GM08714 (cell line): ENCODE data around the gene ISX.
"Not testable (repeated sequence)": the region's sequence is repeated elsewhere in the genome, so short reads cannot be mapped to it uniquely, and the experiment has no call there.

Source experiments
- H3K4me3 ChIP-seq: fragments of 200-500 bp; sonication (Bioruptor generic); 2 replicates; pipeline ENCODE4 v1.5.1; 2014; ENCODE audit warnings: mild to moderate bottlenecking, low read length, inconsistent platforms
- ZNF274 ChIP-seq: IDR thresholded peaks from 2 replicates; pipeline ENCODE4 v1.6.1; 2012; ENCODE audit warnings: mild to moderate bottlenecking, low read depth, low read length

ISX gene

DNA sequence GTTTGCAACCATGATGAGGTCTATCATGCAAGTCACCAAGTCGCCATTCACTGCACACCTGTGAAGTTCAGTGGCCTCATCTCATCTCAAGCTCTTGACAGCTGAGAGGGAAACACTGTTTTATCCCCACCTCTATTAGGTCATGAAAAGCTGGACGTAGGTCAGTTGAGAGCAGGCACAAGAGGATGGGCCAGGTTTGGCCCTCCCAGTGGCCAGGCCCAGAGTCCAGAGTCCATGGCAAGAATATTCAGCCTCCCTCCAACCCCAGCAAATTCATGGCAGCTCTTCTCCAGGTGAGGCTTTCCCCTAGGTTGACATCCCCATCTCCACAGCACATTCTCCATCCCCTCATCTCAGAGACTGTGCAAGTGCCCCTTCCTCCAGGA is 22.0 kb upstream of the ISX start:
- no peak for TF ChIP-seq ZNF274
- H3K4me3 ChIP-seq = no peak overlapping the region

DNA sequence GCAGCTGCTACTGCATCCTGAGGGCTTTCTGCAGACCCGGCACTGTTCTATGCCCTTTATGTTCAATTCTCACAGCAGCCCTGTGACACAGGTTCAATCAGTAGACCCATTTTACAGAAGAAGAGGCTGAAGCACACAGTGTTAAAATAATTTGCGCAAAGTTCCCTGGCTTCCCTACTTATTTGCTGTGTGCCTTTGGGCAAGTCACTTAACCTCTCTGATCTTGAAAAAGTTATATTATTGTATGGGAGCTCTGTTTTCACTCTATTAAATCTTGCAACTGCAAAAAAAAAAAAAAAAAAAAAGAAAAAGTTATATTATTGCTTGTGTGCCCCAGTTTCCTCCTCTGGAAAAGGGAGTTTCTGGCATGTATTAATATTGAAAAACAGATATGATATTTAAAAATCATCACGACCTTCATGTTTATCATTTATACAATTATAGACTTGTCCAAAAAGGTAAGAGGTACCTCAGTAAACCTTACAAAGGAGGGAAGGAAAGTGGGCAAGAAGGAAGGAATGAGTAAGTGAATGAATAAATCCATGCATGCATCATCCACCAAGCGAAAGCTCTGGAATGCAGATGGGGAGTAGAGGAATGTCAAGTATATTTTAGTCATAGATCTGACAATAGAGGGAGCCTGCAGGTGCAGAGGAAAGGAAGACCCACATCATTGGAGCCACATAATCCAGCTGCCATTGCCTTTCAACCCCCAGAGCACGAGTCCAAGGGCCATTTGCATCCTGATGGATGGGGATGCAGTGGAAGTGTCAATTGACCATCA is 21.2 kb upstream of the ISX start:
- H3K4me3 ChIP-seq = no peak overlapping the region
- TF ChIP-seq ZNF274 = no peak

DNA sequence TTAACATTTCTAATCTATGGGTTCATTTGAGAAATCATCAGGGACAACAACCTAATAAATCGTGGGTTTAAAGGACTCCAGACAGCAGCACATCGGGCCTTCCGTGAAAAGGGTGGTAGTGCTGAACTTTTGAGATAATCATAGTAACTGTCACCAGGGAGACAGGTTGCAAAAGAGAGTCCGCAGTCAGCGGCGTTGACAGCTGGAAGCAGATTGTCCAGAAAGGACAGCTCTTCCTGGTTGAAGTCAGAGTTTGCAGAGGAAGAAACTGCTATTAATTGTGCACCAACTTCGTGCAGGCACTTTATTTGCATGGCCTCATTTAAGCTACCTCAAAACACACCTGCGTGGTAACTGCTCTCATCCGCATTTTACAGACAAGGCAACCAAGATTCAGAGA is 20.5 kb upstream of the ISX start:
- H3K4me3 ChIP-seq = no peak overlapping the region
- no peak for TF ChIP-seq ZNF274

DNA sequence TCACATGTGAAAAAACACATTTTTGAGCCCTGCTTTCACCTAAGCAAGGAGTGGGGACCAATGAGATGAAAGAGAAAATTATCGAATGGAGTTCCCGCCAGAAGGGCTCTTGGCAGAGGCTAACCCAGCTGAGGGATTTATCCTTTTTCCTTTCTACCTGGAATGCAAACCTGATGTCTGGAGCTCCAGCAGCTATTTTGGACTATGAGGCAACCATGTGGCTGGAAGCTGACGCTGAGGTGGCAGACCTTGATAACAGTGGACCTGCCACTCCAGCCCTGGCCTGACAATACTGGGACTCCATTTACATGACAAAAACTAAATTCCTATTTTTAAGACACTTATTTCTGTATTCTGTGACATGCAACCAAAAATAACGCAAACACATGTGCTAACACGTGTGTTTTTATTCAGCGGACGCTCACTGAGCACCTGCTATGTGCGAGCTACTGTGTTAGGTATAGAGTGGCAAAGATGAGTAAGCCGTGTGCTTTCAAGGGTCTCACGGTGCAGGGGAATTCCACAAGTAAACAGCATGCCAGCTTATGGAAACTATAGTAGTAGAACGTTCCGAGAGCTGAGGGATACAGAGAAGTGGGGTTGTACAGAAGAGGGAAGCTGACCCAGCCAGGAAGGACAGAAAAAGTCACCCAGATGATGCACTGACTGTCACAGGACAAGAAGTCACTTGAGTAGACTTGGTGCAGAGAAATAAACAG is 19.1 kb upstream of the ISX start:
- no peak for TF ChIP-seq ZNF274
- no peak overlapping the region for H3K4me3 ChIP-seq

DNA sequence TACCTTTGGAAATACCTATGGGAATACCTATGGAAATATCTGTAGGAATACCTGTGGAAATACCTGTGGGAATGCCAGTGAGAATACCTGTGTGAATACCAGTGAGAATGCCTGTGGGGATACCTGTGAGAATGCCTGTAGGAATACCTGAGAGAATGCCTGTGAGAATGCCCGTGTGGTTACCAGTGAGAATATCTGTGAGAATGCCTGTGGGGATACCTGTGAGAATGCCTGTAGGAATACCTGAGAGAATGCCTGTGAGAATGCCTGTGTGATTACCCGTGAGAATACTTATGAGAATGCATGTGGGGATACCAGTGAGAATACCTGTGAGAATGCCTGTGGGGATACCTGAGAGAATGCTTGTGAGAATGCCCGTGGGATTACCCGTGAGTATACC is 15.9 kb upstream of the ISX start:
- H3K4me3 ChIP-seq = not testable (repeated sequence)

DNA sequence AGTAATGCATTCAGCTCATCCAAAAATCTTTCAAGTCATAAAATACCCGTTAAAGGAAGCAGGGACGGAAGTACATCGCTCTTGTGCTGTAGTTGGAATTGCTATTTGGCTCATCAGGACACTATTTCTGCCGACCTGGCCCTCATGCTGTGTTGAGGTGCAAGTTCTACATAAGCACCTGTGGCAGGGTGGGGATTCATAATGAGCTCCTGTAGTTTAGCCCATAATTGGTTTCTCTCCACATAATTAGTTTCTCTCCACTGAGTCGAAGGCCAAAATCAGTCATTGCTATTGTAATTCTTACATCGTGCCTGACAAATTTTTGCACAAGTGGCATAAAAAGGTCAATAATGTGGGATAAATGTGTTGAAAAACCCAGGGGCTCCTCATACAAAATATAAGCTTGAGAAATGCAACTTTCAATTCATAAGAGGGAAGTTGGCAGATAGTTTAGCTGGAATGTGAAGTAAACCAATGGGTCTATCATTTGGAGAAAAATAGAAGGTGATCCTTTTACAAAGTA is 14.9 kb upstream of the ISX start:
- H3K4me3 ChIP-seq = no peak overlapping the region
- no peak for TF ChIP-seq ZNF274

DNA sequence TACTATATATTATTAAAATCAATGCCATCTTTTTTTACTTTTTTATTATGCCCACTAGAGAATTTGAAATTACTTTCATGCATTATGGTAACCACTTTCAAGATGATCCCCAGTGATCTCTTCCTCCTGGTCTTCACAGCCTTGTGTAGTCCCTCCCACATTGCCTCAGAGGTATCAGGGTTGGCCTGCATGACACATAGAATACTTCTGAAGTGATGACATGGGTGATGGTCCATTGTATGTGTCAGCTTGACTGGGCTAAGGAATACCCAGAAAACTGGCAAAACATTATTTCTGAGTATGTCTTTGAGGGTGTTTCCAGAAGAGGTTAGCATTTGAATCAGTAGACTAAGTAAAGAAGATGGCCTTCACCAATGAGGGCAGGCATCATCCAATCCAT is 14.2 kb upstream of the ISX start:
- no peak overlapping the region for H3K4me3 ChIP-seq
- TF ChIP-seq ZNF274 = no peak

DNA sequence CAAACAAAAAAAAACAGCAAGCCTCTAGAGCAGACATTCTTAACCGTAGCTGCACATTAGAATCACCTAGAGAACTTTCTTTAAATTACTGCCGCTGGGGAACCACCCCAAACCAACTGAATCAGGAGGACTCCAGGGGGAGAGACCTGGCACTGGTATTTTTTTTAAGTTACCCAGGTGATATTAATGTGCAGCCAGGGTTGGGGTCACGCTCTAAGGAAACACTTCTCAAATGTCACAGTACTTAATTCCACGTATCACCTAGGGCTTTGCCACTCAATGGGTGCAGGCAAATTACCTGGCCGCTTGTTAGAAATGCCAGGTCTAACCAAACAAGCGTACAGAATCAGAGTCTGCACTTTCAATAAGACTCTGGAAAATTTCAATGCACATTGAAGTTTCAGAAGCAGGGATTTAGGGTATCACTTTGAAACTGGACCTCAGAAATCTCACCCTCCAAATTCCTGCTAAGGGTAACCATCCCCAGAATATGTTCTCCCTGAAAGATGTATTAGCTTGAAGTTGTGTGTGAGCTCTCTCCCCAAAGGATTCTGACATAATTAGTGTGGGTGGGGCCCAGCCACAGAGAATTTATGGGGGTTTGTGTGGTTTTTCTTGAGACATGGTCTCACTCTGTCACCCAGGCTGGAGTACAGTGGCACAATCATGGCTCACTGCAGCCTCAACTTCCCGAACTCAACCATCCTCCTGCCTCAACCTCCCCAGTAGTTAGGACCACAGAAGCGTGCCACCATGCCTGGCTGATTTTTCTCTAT is 12.7 kb upstream of the ISX start:
- H3K4me3 ChIP-seq = no peak overlapping the region
- TF ChIP-seq ZNF274 = no peak

DNA sequence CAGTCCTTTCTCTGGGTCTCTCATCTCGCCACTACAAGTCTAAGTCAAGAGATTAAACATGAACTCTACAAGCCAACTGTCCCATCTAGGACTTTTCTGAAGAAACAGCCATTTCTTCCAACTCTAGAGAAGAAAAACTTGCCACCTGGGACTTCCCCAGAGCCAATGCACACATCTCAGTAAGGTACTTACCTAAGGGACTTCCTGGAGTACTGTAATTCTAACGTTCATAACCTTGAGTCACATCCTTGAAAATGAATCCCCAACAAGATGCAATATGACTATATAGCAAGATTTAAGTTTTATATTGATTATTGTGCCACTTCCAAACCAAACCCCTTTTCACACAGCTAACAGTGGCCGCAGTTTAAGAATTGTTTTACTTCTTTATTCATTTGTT is 11.9 kb upstream of the ISX start:
- no peak for TF ChIP-seq ZNF274
- no peak overlapping the region for H3K4me3 ChIP-seq

DNA sequence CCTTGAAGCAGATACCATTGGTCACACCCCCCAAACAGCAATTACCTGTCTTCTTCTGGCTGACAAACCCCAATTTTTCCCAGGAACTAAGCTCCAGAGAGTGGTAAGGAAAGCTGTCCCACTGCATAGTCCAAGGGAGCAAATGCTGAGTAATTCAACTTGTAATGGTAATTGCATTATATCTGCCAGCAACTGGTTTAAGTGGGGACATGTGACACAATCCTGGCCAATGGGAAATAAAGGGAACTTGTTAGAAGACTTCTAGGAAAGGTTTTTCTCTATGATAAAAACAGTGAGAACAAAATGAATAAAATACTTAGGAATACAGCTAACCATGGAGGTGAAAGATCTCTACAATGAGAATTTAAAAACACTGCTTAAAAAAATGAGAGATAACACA is 9.5 kb upstream of the ISX start:
- no peak for TF ChIP-seq ZNF274
- H3K4me3 ChIP-seq = no peak overlapping the region

DNA sequence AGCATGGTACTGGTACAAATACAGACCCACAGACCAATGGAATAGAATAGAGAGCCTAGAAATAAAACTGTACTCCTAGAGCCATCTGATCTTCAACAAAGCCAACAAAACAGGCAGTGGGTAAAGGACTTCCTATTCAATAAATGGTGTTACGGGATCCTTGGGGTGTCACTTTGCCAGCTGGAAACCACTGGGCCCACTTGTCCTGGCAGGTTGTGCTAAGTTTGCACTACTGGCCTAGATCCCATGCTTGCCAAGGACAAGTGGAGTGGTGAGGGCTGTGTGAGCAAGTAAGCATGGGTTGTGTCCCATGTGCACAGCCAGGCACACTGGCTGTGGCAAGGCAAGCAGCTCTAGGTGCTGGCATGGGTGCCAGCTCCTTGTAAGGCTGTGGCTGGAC is 8.8 kb upstream of the ISX start:
- no peak overlapping the region for H3K4me3 ChIP-seq
- TF ChIP-seq ZNF274 = no peak

DNA sequence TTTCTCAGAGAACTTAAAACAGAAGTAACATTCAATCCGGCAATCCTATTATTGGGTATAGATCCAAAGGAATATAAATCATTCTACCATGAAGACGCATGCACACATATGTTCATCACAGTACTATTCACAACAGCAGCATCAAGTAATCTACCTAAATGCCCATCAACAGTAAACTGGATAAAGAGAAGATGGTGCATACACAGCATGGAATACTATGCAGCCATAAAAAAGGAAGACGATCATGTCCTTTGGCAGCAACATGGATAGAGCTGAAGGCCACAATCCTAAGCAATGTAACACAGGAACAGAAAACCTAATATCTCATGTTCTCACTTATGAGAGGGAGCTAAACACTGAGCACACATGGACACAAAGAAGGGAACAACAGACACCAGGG is 6.3 kb upstream of the ISX start:
- no peak overlapping the region for H3K4me3 ChIP-seq
- TF ChIP-seq ZNF274 = no peak

DNA sequence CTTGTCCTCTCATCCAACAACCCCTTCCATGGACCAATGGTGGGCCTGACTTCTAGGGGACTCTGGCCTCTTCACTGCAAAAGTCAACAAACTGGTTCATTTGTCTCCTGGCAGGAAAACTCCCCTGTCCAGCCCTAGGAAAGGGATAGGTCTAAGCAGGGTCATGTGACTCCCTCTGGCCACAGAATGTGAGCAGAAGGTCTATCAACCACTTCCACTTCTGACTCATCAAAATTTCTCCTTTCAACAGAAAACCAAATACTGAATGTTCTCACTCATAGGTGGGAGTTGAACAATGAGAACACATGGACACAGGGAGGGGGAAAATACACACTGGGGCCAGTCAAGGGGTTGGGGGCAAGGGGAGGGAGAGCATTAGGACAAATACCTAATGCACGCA is 1.3 kb upstream of the ISX start:
- no peak for TF ChIP-seq ZNF274
- H3K4me3 ChIP-seq = no peak overlapping the region

DNA sequence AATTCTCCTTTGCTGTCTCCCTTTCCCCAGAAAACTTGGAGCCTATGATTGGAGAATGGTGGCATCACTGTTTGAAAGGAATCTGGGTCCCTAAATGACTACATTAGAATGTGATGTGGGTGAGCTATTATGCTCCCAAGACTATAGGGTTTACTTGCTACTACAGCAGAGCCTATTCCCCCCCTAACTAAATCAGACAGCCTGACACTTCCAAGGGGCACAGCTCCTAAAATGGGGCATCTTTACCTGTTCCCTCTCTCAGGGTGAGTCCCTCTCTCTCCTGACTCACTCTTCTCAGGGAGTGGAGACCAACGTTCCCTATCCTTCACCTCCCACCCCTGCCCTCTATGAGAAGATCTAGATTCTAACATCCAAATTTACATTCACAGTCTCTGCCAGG is 775 bp upstream of the ISX start:
- no peak for TF ChIP-seq ZNF274

DNA sequence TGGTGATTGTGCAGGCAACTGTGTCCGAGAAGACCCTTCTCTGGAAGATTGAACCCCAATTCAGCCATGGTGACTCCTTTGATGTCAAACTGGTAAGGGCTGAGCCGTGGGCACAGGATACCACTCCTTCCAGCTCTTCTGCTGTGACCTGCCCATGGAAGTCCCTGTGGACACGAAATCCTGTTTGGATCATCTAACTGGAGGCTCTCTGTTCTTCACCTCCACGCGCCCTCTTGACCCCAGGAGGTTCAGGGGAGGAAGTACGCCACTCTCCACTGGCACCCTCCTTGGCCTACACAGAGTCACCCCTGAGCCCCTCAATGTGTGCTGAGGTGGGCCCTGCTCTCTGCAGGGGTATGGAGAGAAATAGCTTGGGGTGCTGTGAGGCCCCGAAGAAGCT is 810 bp downstream of the ISX start:
- no peak for TF ChIP-seq ZNF274
- H3K4me3 ChIP-seq = no peak overlapping the region

More for the DNA sequence above, 775 bp upstream of the ISX start:
- H3K4me3 ChIP-seq = no peak overlapping the region

DNA sequence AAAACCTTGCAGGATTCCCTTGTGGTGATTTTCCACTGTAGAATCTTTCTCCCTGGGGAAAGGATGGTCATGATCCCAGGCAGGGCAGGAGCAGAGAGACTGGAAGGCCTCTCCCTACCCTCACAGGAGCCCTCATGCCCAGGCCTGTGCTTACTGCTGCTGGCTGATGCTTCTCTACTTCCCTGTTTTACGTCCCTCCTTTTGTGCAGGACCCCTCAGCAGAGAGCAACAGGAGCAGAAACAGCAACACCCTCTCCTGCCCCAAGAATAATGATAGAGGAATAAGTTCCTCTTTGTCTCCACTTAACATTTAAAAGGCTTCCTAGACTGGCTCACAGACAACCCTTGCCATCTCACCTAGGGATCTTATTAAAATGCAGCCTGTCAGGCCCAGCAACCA is 3.6 kb downstream of the ISX start:
- TF ChIP-seq ZNF274 = no peak
- no peak overlapping the region for H3K4me3 ChIP-seq
